ENCODE results near the gene ADAMTS2. TPM values are rescaled to one million over a fixed set of nuclear protein-coding genes. Genes with fewer than 3 reads are reported as not detected.

ADAMTS2 gene
- total and polyA plus RNA-seq, 3 donors from 2014 or later = 10.9 to 19.8 (median 13.6) TPM

DNA sequence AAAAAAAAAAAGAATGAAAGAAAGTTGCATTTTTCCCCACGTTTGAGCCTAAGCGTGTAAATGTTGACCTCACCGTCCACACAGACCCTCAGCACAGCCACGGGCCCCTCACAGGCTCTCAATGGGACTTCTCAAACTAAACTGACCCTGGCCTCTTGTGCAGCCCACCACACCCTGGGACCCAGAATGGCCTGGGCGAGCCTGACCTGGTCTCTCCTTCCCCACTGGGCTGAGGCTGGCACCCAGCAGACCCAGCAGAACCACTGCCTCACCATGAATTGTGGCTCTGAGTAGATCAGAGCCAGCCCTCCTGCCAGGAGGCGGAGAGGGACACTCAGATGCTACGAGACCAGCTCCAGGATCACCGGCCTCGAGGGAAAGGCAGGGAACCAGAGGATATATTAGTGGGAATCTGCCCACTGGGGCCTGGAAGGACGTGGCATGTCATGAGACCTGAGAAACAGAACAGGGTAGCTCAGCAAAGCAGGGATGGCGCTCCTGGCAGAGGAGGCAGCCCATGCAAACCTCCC, 160.7 kb downstream of the ADAMTS2 start:
- peaks cover 5% of the 10 kb centered on the region for H3K4me1 ChIP-seq
- H3K4me3 ChIP-seq = no peak overlapping the region
- WGBS, 2 donors = 90 to 92% methylated on average over 11 of the region's 11 CpGs
- no peak overlapping the region for H3K27ac ChIP-seq
- H3K36me3 ChIP-seq (ENCODE audit: low read depth, missing control alignments) = no peaks in the 10 kb centered on the region
- TF ChIP-seq POLR2A (IDR thresholded peaks at IDR 0.05) = no peak
- TF ChIP-seq, protein P1, sequence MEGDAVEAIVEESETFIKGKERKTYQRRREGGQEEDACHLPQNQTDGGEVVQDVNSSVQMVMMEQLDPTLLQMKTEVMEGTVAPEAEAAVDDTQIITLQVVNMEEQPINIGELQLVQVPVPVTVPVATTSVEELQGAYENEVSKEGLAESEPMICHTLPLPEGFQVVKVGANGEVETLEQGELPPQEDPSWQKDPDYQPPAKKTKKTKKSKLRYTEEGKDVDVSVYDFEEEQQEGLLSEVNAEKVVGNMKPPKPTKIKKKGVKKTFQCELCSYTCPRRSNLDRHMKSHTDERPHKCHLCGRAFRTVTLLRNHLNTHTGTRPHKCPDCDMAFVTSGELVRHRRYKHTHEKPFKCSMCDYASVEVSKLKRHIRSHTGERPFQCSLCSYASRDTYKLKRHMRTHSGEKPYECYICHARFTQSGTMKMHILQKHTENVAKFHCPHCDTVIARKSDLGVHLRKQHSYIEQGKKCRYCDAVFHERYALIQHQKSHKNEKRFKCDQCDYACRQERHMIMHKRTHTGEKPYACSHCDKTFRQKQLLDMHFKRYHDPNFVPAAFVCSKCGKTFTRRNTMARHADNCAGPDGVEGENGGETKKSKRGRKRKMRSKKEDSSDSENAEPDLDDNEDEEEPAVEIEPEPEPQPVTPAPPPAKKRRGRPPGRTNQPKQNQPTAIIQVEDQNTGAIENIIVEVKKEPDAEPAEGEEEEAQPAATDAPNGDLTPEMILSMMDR (IDR thresholded peaks at IDR 0.05) = no peak
- H3K9me3 ChIP-seq = no peaks in the 10 kb centered on the region
- intact Hi-C loops (cut with DNase I; ENCODE audit: low total_unique reads) = no loop called here
- no peaks in the 10 kb centered on the region for H3K27me3 ChIP-seq
- DNase-seq = no peak

DNA sequence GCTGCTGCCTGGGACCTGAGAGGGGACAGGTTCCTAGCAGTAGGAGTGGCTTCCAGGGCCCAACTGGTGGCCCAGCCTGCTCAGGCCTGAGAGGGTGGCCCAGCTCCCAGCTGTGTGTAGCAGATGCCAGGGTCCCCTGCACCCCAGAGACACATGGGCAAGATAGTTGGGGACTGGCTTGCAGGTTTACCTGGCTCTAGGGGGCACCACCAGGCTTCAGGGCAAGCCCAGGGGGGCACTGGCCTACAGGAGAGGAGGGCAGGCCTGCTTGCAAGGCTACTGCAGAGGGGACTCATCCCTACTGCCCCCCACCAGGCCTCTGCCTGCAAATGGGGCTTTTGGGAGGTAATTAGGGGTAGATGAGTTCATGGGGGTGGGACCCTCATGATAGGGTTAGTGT, 161.8 kb downstream of the ADAMTS2 start:
- DNase-seq = no peak
- Histone ChIP-seq H3K4me3 (no peak overlapping the region), H3K4me1 (peaks cover 5% of the 10 kb centered on the region), H3K36me3 (ENCODE audit: low read depth, missing control alignments) (no peaks in the 10 kb centered on the region), H3K27ac (no peak overlapping the region), H3K9me3 (no peaks in the 10 kb centered on the region), H3K27me3 (no peaks in the 10 kb centered on the region)
- intact Hi-C loops (cut with DNase I; ENCODE audit: low total_unique reads) = no loop called here
- TF ChIP-seq POLR2A (IDR thresholded peaks at IDR 0.05) = no peak
- TF ChIP-seq, protein P1 (IDR thresholded peaks at IDR 0.05) = no peak

DNA sequence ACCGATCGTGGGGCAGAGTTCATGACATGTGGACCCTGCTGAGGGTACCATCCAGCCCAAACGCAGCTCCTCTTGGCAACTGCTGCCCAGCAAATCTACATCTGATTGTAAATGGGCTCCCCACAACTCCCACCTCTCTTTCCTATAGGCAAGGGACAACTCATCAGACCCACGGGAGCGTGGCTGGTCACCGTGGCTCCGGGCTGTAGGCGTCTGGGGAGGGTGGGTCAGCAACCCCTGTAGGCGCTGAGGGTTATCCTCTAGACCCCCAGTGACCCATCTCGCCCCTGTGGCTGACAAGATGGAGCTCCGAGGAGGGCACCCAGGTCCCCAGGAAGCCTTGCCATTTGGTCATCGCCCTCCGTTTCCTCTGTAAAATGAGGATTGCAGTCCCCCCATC, 162.7 kb downstream of the ADAMTS2 start:
- Histone ChIP-seq H3K4me1 (peaks cover 5% of the 10 kb centered on the region), H3K9me3 (no peaks in the 10 kb centered on the region), H3K36me3 (ENCODE audit: low read depth, missing control alignments) (no peaks in the 10 kb centered on the region), H3K4me3 (no peak overlapping the region), H3K27me3 (no peaks in the 10 kb centered on the region), H3K27ac (no peak overlapping the region)
- TF ChIP-seq, protein P1 (IDR thresholded peaks at IDR 0.05) = no peak
- no peak for TF ChIP-seq POLR2A (IDR thresholded peaks at IDR 0.05)
- no peak for DNase-seq
- intact Hi-C loops (cut with DNase I; ENCODE audit: low total_unique reads) = no loop called here
- WGBS, 2 donors = 80 to 96% methylated on average over 5 to 13 of the region's 13 CpGs

DNA sequence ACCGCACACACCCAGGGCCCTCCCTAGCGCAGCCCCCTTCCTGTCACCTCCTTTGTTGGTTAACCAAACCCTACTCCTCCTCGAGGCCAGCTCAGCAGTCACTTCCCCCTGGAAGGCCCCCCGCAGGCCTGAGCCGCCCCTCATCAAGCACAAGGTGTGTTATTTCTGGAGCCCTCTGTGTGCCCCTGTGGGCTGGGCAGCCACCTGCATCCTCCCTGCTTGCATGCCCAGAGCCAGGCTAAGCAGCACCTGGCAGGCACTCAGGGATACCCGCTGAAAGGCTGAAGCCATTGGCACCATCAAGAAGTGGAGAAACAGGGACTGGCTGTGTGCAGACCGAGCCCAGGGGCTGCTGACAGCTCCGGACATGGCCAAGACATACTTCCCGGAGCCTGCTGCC, 163.3 kb downstream of the ADAMTS2 start:
- 81 to 85% methylated on average over 5 to 9 of the region's 9 CpGs for WGBS, 2 donors
- no peak overlapping the region for H3K27ac ChIP-seq
- no peaks in the 10 kb centered on the region for H3K36me3 ChIP-seq (ENCODE audit: low read depth, missing control alignments)
- TF ChIP-seq POLR2A (IDR thresholded peaks at IDR 0.05) = no peak
- H3K4me1 ChIP-seq = peaks cover 5% of the 10 kb centered on the region
- intact Hi-C loops (cut with DNase I; ENCODE audit: low total_unique reads) = no loop called here
- no peaks in the 10 kb centered on the region for H3K27me3 ChIP-seq
- no peaks in the 10 kb centered on the region for H3K9me3 ChIP-seq
- H3K4me3 ChIP-seq = no peak overlapping the region
- DNase-seq = no peak

DNA sequence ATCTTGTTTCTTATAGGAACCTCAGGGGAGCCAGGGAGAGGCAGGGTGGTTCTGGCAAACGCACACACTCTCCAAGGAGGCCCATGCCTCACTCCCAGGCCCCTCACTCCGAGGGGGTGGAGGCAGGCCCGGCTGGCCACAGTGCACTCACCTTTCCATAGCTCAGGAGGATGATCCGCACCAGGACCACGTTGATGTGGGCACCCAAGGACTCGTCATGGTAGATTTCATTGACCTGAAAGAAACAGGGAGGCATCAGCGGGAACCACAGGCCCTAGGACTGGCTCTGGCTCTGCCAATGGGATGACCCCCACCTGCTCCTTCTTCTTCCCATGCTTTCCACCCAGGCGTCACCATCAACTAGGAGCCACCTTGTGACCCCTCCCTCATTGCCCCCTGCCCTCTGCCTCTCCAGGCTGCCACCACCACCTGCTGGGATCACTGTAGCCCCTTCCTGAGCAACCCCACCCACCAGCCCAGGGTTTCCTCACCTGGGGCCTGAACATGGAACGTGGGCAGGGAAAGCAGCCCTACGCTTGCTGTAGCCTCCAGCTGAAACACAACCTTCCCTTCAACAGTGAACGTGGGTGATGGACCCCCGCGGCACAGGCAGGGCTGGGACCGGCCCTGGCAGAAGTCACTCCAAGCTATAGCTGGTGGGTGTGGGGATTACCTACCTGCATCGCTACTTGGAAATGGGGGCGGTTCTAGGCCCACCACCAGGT, 164.2 kb downstream of the ADAMTS2 start:
- no peaks in the 10 kb centered on the region for H3K9me3 ChIP-seq
- H3K27me3 ChIP-seq = no peaks in the 10 kb centered on the region
- intact Hi-C loops (cut with DNase I; ENCODE audit: low total_unique reads) = no loop called here
- peaks cover 4% of the 10 kb centered on the region for H3K4me1 ChIP-seq
- no peak overlapping the region for H3K4me3 ChIP-seq
- no peak for DNase-seq
- no peaks in the 10 kb centered on the region for H3K36me3 ChIP-seq (ENCODE audit: low read depth, missing control alignments)
- 92 to 93% methylated on average over 15 to 16 of the region's 16 CpGs for WGBS, 2 donors
- TF ChIP-seq, protein P1 (IDR thresholded peaks at IDR 0.05) = no peak
- TF ChIP-seq POLR2A (IDR thresholded peaks at IDR 0.05) = no peak
- no peak overlapping the region for H3K27ac ChIP-seq
